Skeletal muscle tissue (tissue), 4 donors: ENCODE results near the gene UCMA. TPM values are rescaled to one million over a fixed set of nuclear protein-coding genes. Genes with fewer than 3 reads are reported as not detected.

Experiments
- H3K27ac ChIP-seq: one replicate; pipeline ENCODE4 v1.7.0; 2013; ENCODE audit warnings: mild to moderate bottlenecking, low read depth, low read length, inconsistent platforms
- H3K27me3 ChIP-seq, 3 donors: one replicate each; pipeline ENCODE4 v1.7.0; 2013; ENCODE audit warnings: low read length in 3 of 3; ENCODE audit not compliant: control insufficient read depth in 3 of 3, insufficient read depth in 3 of 3
- H3K36me3 ChIP-seq, 3 donors: one replicate each; pipeline ENCODE4 v1.7.0; 2013; ENCODE audit warnings: low read length in 3 of 3; ENCODE audit not compliant: control insufficient read depth in 3 of 3, insufficient read depth in 3 of 3
- H3K4me1 ChIP-seq, 3 donors: one replicate each; pipeline ENCODE4 v1.7.0; 2013; ENCODE audit warnings: low read length in 3 of 3, mild to moderate bottlenecking in 3 of 3; ENCODE audit not compliant: control insufficient read depth in 3 of 3, insufficient read depth in 3 of 3
- H3K4me3 ChIP-seq, 3 donors: one replicate each; pipeline ENCODE4 v1.7.0; 2013; ENCODE audit warnings: low read length in 3 of 3
- H3K9ac ChIP-seq, 3 donors: one replicate each; pipeline ENCODE4 v1.7.0; 2013; ENCODE audit warnings: low read length in 3 of 3, mild to moderate bottlenecking in 3 of 3, moderate library complexity in 2 of 3, low read depth in 1 of 3
- H3K9me3 ChIP-seq, 3 donors: one replicate each; pipeline ENCODE4 v1.7.0; 2013; ENCODE audit warnings: low read length in 3 of 3; ENCODE audit not compliant: control insufficient read depth in 3 of 3
- total RNA-seq: library from RNA; depleted of rRNA; stranded (reverse); fragments of >200 nt; gene quantifications from one replicate; pipeline ENCODE4 v1.2.3, GENCODE V29; 2014
- donor health status: Osteomylitis.

UCMA gene
- total RNA-seq, 1 donor from 2014 or later, result 1.6 TPM

DNA sequence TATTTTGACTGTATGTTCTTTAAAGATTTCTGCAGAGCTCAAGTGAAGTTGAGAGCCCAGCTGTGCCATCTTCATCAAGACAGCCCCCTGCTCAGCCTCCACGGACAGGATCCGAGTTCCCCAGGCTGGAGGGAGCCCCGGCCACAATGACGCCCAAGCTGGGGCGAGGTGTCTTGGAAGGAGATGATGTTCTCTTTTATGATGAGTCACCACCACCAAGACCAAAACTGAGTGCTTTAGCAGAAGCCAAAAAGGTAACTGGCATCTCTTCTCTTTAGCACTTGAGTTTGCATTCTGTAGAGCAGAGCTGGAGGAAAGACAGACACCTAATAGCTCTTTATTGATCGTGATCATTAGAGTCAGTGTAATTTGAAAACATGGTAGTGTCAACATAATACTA lies 39.2 kb downstream of the UCMA start:
- no peaks in the 10 kb centered on the region for H3K4me1 ChIP-seq
- no peak overlapping the region for H3K27ac ChIP-seq
- no peak overlapping the region for H3K9ac ChIP-seq
- H3K36me3 ChIP-seq, result no peaks in the 10 kb centered on the region
- H3K9me3 ChIP-seq, result no peaks in the 10 kb centered on the region
- H3K4me3 ChIP-seq, result no peak overlapping the region
- no peaks in the 10 kb centered on the region for H3K27me3 ChIP-seq

DNA sequence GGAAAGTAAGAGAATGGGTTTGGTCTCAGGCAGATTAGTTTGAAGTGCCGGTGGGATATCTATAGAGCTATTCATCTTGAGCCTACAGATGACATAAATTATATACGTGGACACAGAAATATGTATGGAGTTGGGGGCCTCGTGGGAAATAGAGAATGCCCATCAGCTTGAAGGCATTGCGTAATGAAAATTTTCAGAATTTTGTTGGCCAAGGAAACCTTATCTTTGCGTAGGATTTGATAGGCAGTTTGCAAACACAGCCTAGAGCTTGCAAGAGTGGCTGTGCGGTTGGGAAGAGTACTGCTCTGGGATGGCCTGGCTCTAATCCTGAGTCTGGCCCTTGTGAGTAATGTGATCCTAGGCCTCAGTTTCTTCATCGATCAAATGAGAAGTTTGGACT lies 40.5 kb downstream of the UCMA start:
- Histone ChIP-seq H3K9me3 (no peaks in the 10 kb centered on the region), H3K4me3 (no peak overlapping the region), H3K27ac (no peak overlapping the region), H3K9ac (no peak overlapping the region), H3K4me1 (no peaks in the 10 kb centered on the region), H3K27me3 (no peaks in the 10 kb centered on the region), H3K36me3 (no peaks in the 10 kb centered on the region)

DNA sequence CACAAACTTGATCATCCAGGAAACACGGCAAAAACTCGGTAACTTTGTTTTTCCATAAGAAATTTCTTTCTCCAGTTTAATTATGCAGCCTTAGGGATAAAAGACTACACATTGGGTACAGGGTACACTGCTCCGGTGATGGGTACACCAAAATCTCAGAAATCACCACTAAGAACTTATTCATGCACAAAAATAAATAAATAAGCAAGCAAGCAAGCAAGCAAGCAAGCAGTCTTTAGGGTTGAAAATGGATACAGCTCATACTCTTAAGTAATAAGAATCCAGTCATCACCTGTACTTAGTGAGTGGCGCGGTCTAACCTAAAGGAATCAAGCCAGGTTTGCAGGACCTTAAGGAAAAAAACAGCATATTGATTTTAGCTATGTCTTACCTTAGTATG lies 42.8 kb downstream of the UCMA start:
- no peak overlapping the region for H3K4me3 ChIP-seq
- no peak overlapping the region for H3K27ac ChIP-seq
- H3K9me3 ChIP-seq, result no peaks in the 10 kb centered on the region

DNA sequence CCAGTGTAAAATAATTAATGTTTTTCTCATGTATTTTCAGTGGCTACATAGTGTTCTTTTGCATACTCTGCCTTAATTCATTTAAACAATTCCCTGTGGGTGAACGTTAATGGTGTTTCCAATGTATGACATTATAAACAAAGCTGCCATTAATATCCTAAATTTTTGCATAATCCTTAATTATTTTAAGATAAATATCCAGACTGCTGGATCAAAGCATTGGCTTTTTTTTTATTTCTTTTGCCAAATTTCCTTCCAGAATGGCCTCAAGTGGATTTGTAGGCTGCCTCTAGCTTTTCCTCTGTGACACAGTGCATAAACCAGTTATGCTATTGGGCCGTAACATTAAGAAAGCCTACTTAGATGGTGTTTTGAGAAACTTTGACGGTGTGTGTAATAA lies 43.4 kb downstream of the UCMA start:
- Histone ChIP-seq H3K9me3 (no peaks in the 10 kb centered on the region), H3K4me3 (no peak overlapping the region), H3K27me3 (no peaks in the 10 kb centered on the region), H3K4me1 (peaks cover 1 to 4% (median 2%) of the 10 kb centered on the region in 3 donors), H3K27ac (no peak overlapping the region), H3K9ac (no peak overlapping the region), H3K36me3 (no peaks in the 10 kb centered on the region)

More for the DNA sequence above, 42.8 kb downstream of the UCMA start:
- no peaks in the 10 kb centered on the region for H3K4me1 ChIP-seq
- H3K27me3 ChIP-seq, result no peaks in the 10 kb centered on the region
- H3K36me3 ChIP-seq, result no peaks in the 10 kb centered on the region
- H3K9ac ChIP-seq, result no peak overlapping the region

DNA sequence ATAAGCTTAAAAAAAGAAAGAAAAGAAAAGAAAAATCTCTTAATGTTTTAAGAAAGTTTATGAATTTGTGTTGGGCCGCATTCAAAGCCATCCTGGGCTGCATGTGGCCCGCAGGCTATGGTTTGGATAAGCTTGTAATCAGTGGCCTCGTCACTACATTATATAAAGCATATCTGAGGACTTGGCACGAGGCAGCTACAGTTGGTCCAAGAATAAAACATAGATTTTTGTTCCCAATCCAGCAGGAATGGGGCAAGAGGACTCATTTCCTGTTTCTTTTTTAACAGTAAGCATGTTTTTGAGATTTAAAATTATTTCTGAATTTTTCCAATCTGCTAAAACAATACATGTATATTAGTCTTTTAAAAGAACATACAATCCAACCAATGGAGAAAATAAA lies 44.2 kb downstream of the UCMA start:
- Histone ChIP-seq H3K27ac (no peak overlapping the region), H3K9ac (no peak overlapping the region), H3K36me3 (no peaks in the 10 kb centered on the region), H3K4me3 (no peak overlapping the region), H3K27me3 (no peaks in the 10 kb centered on the region), H3K4me1 (peaks cover 10 to 12% (median 11%) of the 10 kb centered on the region in 3 donors), H3K9me3 (no peaks in the 10 kb centered on the region)

GRCh38 chr10:13188593-13188992 lies 45.6 kb downstream of the UCMA start:
- H3K9ac ChIP-seq, result no peak overlapping the region
- H3K9me3 ChIP-seq, result no peaks in the 10 kb centered on the region
- H3K4me3 ChIP-seq, result no peak overlapping the region
- H3K4me1 ChIP-seq, result peaks cover 13 to 14% (median 13%) of the 10 kb centered on the region in 3 donors
- no peaks in the 10 kb centered on the region for H3K27me3 ChIP-seq
- H3K36me3 ChIP-seq, result no peaks in the 10 kb centered on the region
- H3K27ac ChIP-seq, result no peak overlapping the region

DNA sequence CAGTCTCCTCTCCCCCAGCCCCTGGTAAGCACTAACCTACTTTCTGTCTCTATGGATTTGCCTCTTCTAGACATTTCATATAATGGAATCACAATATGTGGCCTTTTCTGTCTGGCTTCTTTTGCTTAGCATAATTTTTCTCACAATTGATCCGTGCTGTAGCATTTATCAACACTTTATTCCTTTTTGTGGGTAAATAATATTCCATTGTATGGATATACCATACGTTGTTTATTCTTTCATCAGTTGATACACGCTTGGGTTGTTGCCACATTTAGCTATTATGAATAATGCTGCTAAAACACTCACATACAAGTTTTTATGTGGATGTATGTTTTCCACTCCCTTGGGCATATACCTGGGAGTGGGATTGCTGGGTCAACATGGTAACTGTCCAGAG lies 47.0 kb downstream of the UCMA start:
- H3K36me3 ChIP-seq, result no peaks in the 10 kb centered on the region
- no peak overlapping the region for H3K9ac ChIP-seq
- peaks cover 13 to 14% (median 13%) of the 10 kb centered on the region in 3 donors for H3K4me1 ChIP-seq
- H3K27me3 ChIP-seq, result no peaks in the 10 kb centered on the region
- H3K27ac ChIP-seq, result no peak overlapping the region
- H3K9me3 ChIP-seq, result no peaks in the 10 kb centered on the region
- no peak overlapping the region for H3K4me3 ChIP-seq

GRCh38 chr10:13184730-13185514 lies 49.3 kb downstream of the UCMA start:
- peak overlapping the region; percentile 23 to 65 (median 39) for H3K9ac ChIP-seq
- peak overlapping the region in 1 of 3 donors; percentile 59 for H3K4me3 ChIP-seq
- peaks cover 13 to 14% (median 13%) of the 10 kb centered on the region in 3 donors for H3K4me1 ChIP-seq
- no peaks in the 10 kb centered on the region for H3K36me3 ChIP-seq
- no peaks in the 10 kb centered on the region for H3K9me3 ChIP-seq
- no peaks in the 10 kb centered on the region for H3K27me3 ChIP-seq
- H3K27ac ChIP-seq, result peak overlapping the region; percentile 42

DNA sequence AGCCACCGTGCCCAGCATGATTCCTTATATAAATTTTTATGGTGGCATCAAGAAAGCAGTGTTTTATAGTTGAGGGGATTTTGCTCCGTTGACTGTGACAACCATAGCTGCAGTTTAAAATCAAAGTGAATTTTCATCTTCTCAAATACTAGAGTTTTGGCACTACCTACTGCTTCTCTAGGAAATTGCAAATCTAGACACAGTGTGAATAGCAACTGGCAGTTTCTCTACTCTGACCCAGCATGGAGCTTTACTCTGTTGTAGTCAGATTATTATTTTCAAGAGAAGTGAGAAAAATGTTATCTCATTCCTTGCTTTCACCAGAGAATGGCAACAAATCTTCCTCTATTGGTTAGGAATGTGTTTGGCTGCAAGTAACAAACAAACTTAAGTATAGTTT lies 49.9 kb downstream of the UCMA start:
- H3K4me3 ChIP-seq, result no peak overlapping the region
- H3K27ac ChIP-seq, result peak overlapping the region; percentile 42
- H3K9ac ChIP-seq, result no peak overlapping the region
- H3K9me3 ChIP-seq, result no peaks in the 10 kb centered on the region
- no peaks in the 10 kb centered on the region for H3K27me3 ChIP-seq
- H3K4me1 ChIP-seq, result peaks cover 13 to 14% (median 13%) of the 10 kb centered on the region in 3 donors
- H3K36me3 ChIP-seq, result no peaks in the 10 kb centered on the region

DNA sequence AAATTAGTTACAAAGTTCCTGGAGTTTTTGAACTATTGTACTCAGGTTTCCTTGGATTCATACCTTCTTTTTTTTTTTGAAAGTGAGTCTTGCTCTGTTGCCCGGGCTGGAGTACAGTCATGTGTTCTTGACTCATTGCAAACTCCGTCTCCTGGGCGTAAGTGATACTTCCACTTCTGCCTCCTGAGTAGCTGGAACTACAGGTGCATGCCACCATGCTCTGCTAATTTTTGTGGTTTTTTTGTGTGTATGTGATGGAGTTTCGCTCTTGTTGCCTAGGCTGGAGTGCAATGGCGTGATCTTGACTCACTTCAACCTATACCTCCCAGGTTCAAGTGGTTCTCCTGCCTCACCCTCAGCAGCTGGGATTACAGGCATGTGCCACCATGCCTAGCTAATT lies 50.5 kb downstream of the UCMA start:
- H3K4me3 ChIP-seq, result no peak overlapping the region
- peaks cover 13 to 14% (median 13%) of the 10 kb centered on the region in 3 donors for H3K4me1 ChIP-seq
- H3K27me3 ChIP-seq, result no peaks in the 10 kb centered on the region
- H3K27ac ChIP-seq, result no peak overlapping the region
- no peak overlapping the region for H3K9ac ChIP-seq
- no peaks in the 10 kb centered on the region for H3K9me3 ChIP-seq
- no peaks in the 10 kb centered on the region for H3K36me3 ChIP-seq
